A549 (cell line): Measurements from ENCODE around the gene NGDN. TPM values are rescaled to one million over a fixed set of nuclear protein-coding genes. Genes with fewer than 3 reads are reported as not detected.
A peak's percentile ranks its signal among the peaks of the same experiment; 100 is the strongest.

ENCODE experiments used
- ATAC-seq, 2 experiments: fragments of 200-7000 bp in 1 of 2; fragments of >200 bp in 1 of 2; cut with Nextera tagmentation in 1 of 2; cut with Tn5 transposase in 1 of 2; 3 replicates each; pipeline versions ENCODE4 v1.8.0 to v1.9.1; 2018 to 2020; ENCODE audit warnings: mild to moderate bottlenecking in 1 of 2, moderate library complexity in 1 of 2
- CTCF ChIA-PET: fragments of 300-600 bp; sonication (Branson Sonifier 250); formaldehyde crosslinking; extraction: SDS; loops from one replicate; lab custom pipeline; 2021; ENCODE audit warnings: antibody characterized with exemption, inconsistent platforms; lab: Yijun Ruan, JAX
- POLR2A ChIA-PET: fragments of 350-600 bp; formaldehyde crosslinking; extraction: SDS; loops from one replicate; lab custom pipeline; 2021; ENCODE audit warnings: antibody characterized with exemption, inconsistent platforms; lab: Yijun Ruan, JAX
- DNase-seq, 2 experiments: peaks; one replicate each; pipeline versions ENCODE4 v3.0.0 to v3.0.0-alpha.2; 2011 to 2016; ENCODE audit warnings: low read depth in 1 of 2, low spot score in 1 of 2
- FAIRE-seq: peaks from 2 replicates; lab custom pipeline; 2011; peaks lifted over from hg19 to GRCh38; lab: Jason Lieb, UNC
- H3K27ac ChIP-seq, 2 experiments: fragments of >200 bp; sonication (Bioruptor Twin); formaldehyde crosslinking; 3 replicates each; pipeline ENCODE4 v1.5.1; 2016 to 2017
- H3K4me1 ChIP-seq: fragments of >200 bp; sonication (Bioruptor Twin); formaldehyde crosslinking; 3 replicates; pipeline ENCODE4 v1.6.1; 2016
- H3K4me2 ChIP-seq: fragments of >200 bp; sonication (Bioruptor Twin); formaldehyde crosslinking; 3 replicates; pipeline ENCODE4 v1.6.1; 2016
- H3K4me3 ChIP-seq: fragments of >200 bp; sonication (Bioruptor Twin); formaldehyde crosslinking; 3 replicates; pipeline ENCODE4 v1.5.1; 2016
- H3K9me3 ChIP-seq: fragments of >200 bp; sonication (Bioruptor Twin); formaldehyde crosslinking; 3 replicates; pipeline ENCODE4 v1.6.1; 2016
- ATOH8 ChIP-seq: fragments of 250-450 bp; sonication (Bioruptor Pico); IDR thresholded peaks from 2 replicates; pipeline ENCODE4 v1.5.0; 2020; ENCODE audit warnings: low read depth, mild to moderate bottlenecking, moderate library complexity
- BHLHE40 ChIP-seq: IDR thresholded peaks from 2 replicates; pipeline ENCODE4 v1.6.1; 2012; ENCODE audit warnings: low read depth, low read length, inconsistent platforms
- CBX8 ChIP-seq: fragments of 200-600 bp; sonication (generic); IDR thresholded peaks from 2 replicates; pipeline ENCODE4 v1.6.1; 2016
- EHMT2 ChIP-seq: fragments of 200-600 bp; sonication (generic); IDR thresholded peaks from 2 replicates; pipeline ENCODE4 v1.6.1; 2016; ENCODE audit warnings: antibody characterized with exemption, low read depth, mild to moderate bottlenecking, moderate library complexity
- ESRRA ChIP-seq: fragments of 150-350 bp; IDR thresholded peaks from 2 replicates; pipeline ENCODE4 v1.6.1; 2014; ENCODE audit warnings: mild to moderate bottlenecking, low read length, borderline replicate concordance
- FOSB ChIP-seq: fragments of 250-450 bp; sonication (Bioruptor Pico); IDR thresholded peaks from 2 replicates; pipeline ENCODE4 v1.5.0; 2020; ENCODE audit warnings: mild to moderate bottlenecking, moderate library complexity
- FOXS1 ChIP-seq: fragments of 250-450 bp; sonication (Bioruptor Pico); IDR thresholded peaks from 2 replicates; pipeline ENCODE4 v1.5.0; 2020; ENCODE audit warnings: mild to moderate bottlenecking, moderate library complexity
- HDAC2 ChIP-seq: fragments of 200-600 bp; sonication (generic); IDR thresholded peaks from 2 replicates; pipeline ENCODE4 v1.6.1; 2016
- HES2 ChIP-seq: fragments of >200 bp; sonication (Bioruptor Twin); formaldehyde crosslinking; IDR thresholded peaks from 2 replicates; pipeline ENCODE4 v1.6.1; 2016
- HOXB13 ChIP-seq: fragments of 250-450 bp; sonication (Bioruptor Pico); IDR thresholded peaks from 2 replicates; pipeline ENCODE4 v1.5.0; 2020; ENCODE audit warnings: low read depth, mild to moderate bottlenecking, moderate library complexity
- HOXB5 ChIP-seq: fragments of 250-450 bp; sonication (Bioruptor Pico); IDR thresholded peaks from 2 replicates; pipeline ENCODE4 v1.5.0; 2020; ENCODE audit warnings: mild to moderate bottlenecking, moderate library complexity
- JUN ChIP-seq, 2 experiments: fragments of >200 bp; sonication (Bioruptor Twin); formaldehyde crosslinking; IDR thresholded peaks; 2 replicates in 1 of 2; 3 replicates in 1 of 2; pipeline ENCODE4 v1.6.1; 2016 to 2017
- JUNB ChIP-seq: fragments of >200 bp; sonication (Bioruptor Twin); formaldehyde crosslinking; IDR thresholded peaks from 2 replicates; pipeline ENCODE4 v1.6.1; 2016
- PHF8 ChIP-seq: fragments of 200-600 bp; sonication (generic); IDR thresholded peaks from 2 replicates; pipeline ENCODE4 v1.6.1; 2016; ENCODE audit warnings: low read depth, mild to moderate bottlenecking, antibody characterized with exemption, moderate library complexity, borderline replicate concordance
- RAD21 ChIP-seq, 2 experiments: fragments of >200 bp in 1 of 2; sonication (Bioruptor Twin) in 1 of 2; formaldehyde crosslinking in 1 of 2; IDR thresholded peaks in 1 of 2; conservative IDR thresholded peaks in 1 of 2; 2 replicates in 1 of 2; 3 replicates in 1 of 2; pipeline ENCODE4 v1.6.1; 2012 to 2018; ENCODE audit warnings: inconsistent platforms in 1 of 2
- RARB ChIP-seq: fragments of 250-450 bp; sonication (Bioruptor Pico); IDR thresholded peaks from 2 replicates; pipeline ENCODE4 v1.8.0; 2021; ENCODE audit warnings: mild to moderate bottlenecking, moderate library complexity
- TP53 ChIP-seq: fragments of 250-450 bp; sonication (Bioruptor Pico); IDR thresholded peaks from 2 replicates; pipeline ENCODE4 v1.5.0; 2021; ENCODE audit warnings: mild to moderate bottlenecking, moderate library complexity
- USF2 ChIP-seq: fragments of 450-650 bp; IDR thresholded peaks from 2 replicates; pipeline ENCODE4 v1.6.1; 2014; ENCODE audit warnings: antibody characterized with exemption
- ZC3H11A ChIP-seq: fragments of 450-650 bp; IDR thresholded peaks from 2 replicates; pipeline ENCODE4 v1.6.1; 2014; ENCODE audit warnings: antibody characterized with exemption, mild to moderate bottlenecking
- ZSCAN20 ChIP-seq: fragments of 250-450 bp; sonication (Bioruptor Pico); IDR thresholded peaks from 2 replicates; pipeline ENCODE4 v1.8.0; 2022; ENCODE audit warnings: mild to moderate bottlenecking, moderate library complexity
- WGBS: methylation state at CpG from one replicate; pipeline ENCODE4 v1.1.6; 2017; ENCODE audit errors: missing lambda C conversion rate; 5-methylcytosine and 5-hydroxymethylcytosine counted together
- polyA plus RNA-seq, 4 experiments: library from polyadenylated mRNA; depleted of rRNA in 3 of 4; stranded (reverse); fragments of >200 nt; fragmentation: RNase III in 1 of 4; extraction: RNeasy Plus Mini Kit Qiagen cat#74134 plus additional on column Dnase treatment in 1 of 4; gene quantifications; 2 replicates in 3 of 4; 3 replicates in 1 of 4; pipeline ENCODE4 v1.2.3, GENCODE V29; 2011 to 2017
- TF ChIP-seq, protein P1 (sequence below): fragments of >200 bp; sonication (Bioruptor Twin); formaldehyde crosslinking; IDR thresholded peaks from 3 replicates; pipeline ENCODE4 v1.5.1; 2016
- TF ChIP-seq, protein P2 (sequence below): IDR thresholded peaks from 2 replicates; pipeline ENCODE4 v1.6.1; 2012

The NGDN gene
- polyA plus RNA-seq, 2 of the 4 experiments (the other 2 are of a cell fraction), result 62.9 to 108 TPM

DNA sequence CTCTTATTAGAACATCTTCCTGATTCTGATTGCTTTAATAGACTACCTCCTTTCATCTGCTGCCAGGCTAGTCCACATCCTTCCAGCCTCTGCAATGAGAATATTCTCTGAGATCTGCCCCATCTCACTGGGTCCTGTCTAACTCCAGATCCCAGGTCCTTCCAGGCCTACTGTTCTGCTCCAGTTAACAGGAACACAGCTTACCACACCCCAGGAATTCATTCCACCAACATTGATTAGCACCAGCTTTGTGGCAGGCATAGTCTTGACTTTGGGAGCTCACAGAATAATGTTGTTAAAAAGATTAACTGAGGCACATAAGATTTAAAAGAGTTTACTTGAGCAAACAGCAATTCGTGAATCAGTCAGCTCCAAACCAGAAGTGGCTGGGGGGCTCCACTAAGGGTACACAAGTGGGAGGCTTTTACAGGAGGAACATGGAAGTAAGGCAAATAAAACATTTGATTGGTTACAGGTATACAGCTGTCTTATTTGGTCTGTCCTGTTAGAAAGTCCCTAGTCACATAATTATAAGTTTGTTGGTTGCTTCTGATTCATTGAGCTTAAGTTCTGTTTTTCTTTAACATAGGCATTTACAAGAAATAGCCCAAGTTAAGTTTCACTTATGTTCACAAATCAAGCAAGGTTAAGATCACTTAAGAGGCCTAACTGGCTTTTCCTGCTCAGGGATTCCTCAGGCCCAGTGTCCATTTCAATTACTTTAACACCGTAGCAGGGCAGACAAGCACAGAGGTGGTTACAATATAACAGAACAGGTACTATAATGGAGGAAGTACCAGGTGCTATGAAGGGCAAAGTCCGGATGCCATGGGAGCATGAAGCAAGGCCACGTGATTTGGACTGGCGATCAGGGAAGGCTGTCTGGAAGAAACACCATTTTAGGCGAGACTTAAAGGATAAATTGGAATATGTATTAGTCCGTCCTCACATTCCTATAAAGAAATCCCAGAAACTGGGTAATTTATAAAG is 21.8 kb upstream of the NGDN start:
- WGBS, result 48% methylated on average over 7 of the region's 7 CpGs
- Histone ChIP-seq H3K9me3 (peaks cover 7% of the 10 kb centered on the region; the same call in 2 of the 3 replicates), H3K27ac (no peak overlapping the region), H3K4me2 (no peak overlapping the region), H3K4me3 (no peak overlapping the region), H3K4me1 (no peaks in the 10 kb centered on the region)
- no peak for ATAC-seq
- FAIRE-seq, result peak; percentile 18
- ChIA-PET CTCF (interaction anchor here (1.2 kb wide), 1 partner anchor 20 kb away, joined by 5 read pairs; no protein-coding TSS in a partner anchor), POLR2A (no interaction called here)
- no peak for DNase-seq
- no peak for TF ChIP-seq HOXB13
- no peak for TF ChIP-seq ZSCAN20 (CRISPR knock-in tag)
- TF ChIP-seq USF2, result no peak
- TF ChIP-seq HDAC2, result no peak
- TF ChIP-seq ESRRA, result no peak
- no peak for TF ChIP-seq HOXB5
- TF ChIP-seq, protein P1, sequence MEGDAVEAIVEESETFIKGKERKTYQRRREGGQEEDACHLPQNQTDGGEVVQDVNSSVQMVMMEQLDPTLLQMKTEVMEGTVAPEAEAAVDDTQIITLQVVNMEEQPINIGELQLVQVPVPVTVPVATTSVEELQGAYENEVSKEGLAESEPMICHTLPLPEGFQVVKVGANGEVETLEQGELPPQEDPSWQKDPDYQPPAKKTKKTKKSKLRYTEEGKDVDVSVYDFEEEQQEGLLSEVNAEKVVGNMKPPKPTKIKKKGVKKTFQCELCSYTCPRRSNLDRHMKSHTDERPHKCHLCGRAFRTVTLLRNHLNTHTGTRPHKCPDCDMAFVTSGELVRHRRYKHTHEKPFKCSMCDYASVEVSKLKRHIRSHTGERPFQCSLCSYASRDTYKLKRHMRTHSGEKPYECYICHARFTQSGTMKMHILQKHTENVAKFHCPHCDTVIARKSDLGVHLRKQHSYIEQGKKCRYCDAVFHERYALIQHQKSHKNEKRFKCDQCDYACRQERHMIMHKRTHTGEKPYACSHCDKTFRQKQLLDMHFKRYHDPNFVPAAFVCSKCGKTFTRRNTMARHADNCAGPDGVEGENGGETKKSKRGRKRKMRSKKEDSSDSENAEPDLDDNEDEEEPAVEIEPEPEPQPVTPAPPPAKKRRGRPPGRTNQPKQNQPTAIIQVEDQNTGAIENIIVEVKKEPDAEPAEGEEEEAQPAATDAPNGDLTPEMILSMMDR, result no peak
- no peak for TF ChIP-seq BHLHE40
- no peak for TF ChIP-seq FOSB (CRISPR knock-in tag)
- no peak for TF ChIP-seq RAD21 (conservative IDR thresholded peaks at IDR 0.05 in 1 of 2, IDR thresholded peaks at IDR 0.05 in 1 of 2)
- no peak for TF ChIP-seq PHF8
- TF ChIP-seq, protein P2, sequence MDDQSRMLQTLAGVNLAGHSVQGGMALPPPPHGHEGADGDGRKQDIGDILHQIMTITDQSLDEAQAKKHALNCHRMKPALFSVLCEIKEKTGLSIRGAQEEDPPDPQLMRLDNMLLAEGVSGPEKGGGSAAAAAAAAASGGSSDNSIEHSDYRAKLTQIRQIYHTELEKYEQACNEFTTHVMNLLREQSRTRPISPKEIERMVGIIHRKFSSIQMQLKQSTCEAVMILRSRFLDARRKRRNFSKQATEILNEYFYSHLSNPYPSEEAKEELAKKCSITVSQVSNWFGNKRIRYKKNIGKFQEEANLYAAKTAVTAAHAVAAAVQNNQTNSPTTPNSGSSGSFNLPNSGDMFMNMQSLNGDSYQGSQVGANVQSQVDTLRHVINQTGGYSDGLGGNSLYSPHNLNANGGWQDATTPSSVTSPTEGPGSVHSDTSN, result no peak
- no peak for TF ChIP-seq FOXS1
- TF ChIP-seq ZC3H11A, result no peak
- TF ChIP-seq, all 56 proteins: peak for 0

DNA sequence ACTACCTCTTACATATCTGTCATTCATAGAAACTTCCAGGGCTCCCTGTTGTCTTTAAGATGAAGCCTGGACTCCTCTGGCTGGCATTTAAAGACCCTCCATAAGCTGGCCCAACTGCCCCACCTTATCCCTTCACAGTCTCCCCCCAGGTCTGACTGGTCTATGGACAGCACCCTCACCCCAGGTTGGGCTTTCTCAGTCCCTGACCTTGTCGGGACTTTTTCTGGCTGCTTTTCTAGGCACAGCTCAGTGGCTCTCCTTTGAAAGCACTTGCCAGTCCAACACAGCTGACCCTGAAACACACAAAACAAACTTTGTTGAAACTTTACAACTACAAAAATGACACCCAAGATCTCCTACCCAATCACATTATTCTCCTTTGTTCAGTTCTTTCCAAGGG is 20.2 kb upstream of the NGDN start:
- Histone ChIP-seq H3K4me2 (no peak overlapping the region), H3K9me3 (peaks cover 7% of the 10 kb centered on the region; the same call in 2 of the 3 replicates), H3K4me1 (no peaks in the 10 kb centered on the region), H3K4me3 (no peak overlapping the region), H3K27ac (no peak overlapping the region)
- DNase-seq (no peak), ATAC-seq (no peak), FAIRE-seq (no peak)
- 63% methylated on average over 1 of the region's 1 CpG for WGBS
- POLR2A ChIA-PET, result no interaction called here
- TF ChIP-seq EHMT2 (no peak), RARB (CRISPR knock-in tag) (no peak), HES2 (no peak), JUNB (no peak), TP53 (CRISPR knock-in tag) (no peak)
- CTCF ChIA-PET, result no interaction called here

DNA sequence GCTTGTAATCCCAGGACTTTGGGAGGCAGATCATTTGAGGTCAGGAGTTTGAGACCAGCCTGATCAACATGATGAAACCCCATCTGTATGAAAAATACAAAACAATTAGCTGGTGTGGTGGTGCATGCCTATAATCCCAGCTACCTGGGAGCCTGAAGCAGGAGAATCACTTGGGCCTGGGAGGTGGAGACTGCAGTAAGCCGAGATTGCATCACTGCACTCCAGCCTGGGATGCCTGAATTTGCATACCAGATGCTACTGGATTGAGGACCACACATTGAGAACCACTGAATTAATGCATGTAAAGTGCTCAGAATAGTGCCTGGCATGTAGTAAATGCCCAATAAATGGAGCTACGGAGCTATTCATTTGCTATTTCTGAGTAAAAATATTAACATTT is 19.1 kb upstream of the NGDN start:
- H3K9me3 ChIP-seq, result peaks cover 7% of the 10 kb centered on the region; the same call in 2 of the 3 replicates
- WGBS, result 5% methylated on average over 2 of the region's 2 CpGs
- ATAC-seq, result no peak
- FAIRE-seq, result no peak
- ChIA-PET POLR2A (no interaction called here), CTCF (no interaction called here)
- DNase-seq, result no peak
- no peak overlapping the region for H3K4me3 ChIP-seq
- TF ChIP-seq ZSCAN20 (CRISPR knock-in tag) (no peak), JUN (IDR thresholded peaks at IDR 0.05) (no peak), HOXB13 (no peak), FOSB (CRISPR knock-in tag) (no peak), RAD21 (conservative IDR thresholded peaks at IDR 0.05 in 1 of 2, IDR thresholded peaks at IDR 0.05 in 1 of 2) (no peak), ATOH8 (CRISPR knock-in tag) (no peak), CBX8 (no peak)
- TF ChIP-seq, protein P1, result no peak
- H3K4me2 ChIP-seq, result no peak overlapping the region
- no peak overlapping the region for H3K27ac ChIP-seq
- H3K4me1 ChIP-seq, result no peaks in the 10 kb centered on the region
